ENCODE data around the gene HSFX3. TPM values are rescaled to one million over a fixed set of nuclear protein-coding genes. Genes with fewer than 3 reads are reported as not detected.

Gene HSFX3
- polyA plus RNA-seq, 3 donors: not detected

- no CpG with 5 or more reads among the region's 1 CpG for WGBS (ENCODE audit: insufficient coverage)
- no peak for DNase-seq
- TF ChIP-seq CTCF (IDR thresholded peaks at IDR 0.05): no peak
- Mint-ChIP-seq H3K36me3 (no peaks in the 10 kb centered on the region), H3K4me3 (no peak overlapping the region), H3K27me3 (ENCODE audit: low read depth in 3 of 3) (peaks cover 0 to 5% (median 0%) of the 10 kb centered on the region in 3 donors), H3K4me1 (peaks cover 27% of the 10 kb centered on the region), H3K27ac (no peak overlapping the region), H3K9me3 (peaks cover 0 to 3% (median 0%) of the 10 kb centered on the region in 7 donors)
- Histone ChIP-seq H3K4me2 (replicated peaks; ENCODE audit: extremely low read depth, low read length, poor library complexity, severe bottlenecking) (no peak overlapping the region), H3K9ac (ENCODE audit: insufficient read depth, low read length, poor library complexity, severe bottlenecking) (no peak overlapping the region), H3K27ac (ENCODE audit: low read depth in 1 of 2, low read length in 2 of 2) (no peak overlapping the region), H3K79me2 (ENCODE audit: insufficient read depth, low read length) (peaks cover 5% of the 10 kb centered on the region), H3K9me3 (replicated peaks in 1 of 2; ENCODE audit: control insufficient read depth in 1 of 2, insufficient read depth in 1 of 2, low read length in 2 of 2) (no peaks in the 10 kb centered on the region), H3K4me1 (ENCODE audit: control insufficient read depth in 1 of 2, insufficient read depth in 2 of 2, low read length in 2 of 2) (peaks cover 25 to 30% of the 10 kb centered on the region in 2 donors), H2AFZ (ENCODE audit: insufficient read depth, low read depth, low read length, poor library complexity, severe bottlenecking) (no peak overlapping the region), H4K20me1 (ENCODE audit: insufficient read depth, low read length) (no peaks in the 10 kb centered on the region), H3K4me3 (replicated peaks in 1 of 3; ENCODE audit: low read depth in 2 of 3, low read length in 3 of 3) (no peak overlapping the region), H3K27me3 (ENCODE audit: control insufficient read depth in 2 of 2, insufficient read depth in 2 of 2, low read length in 2 of 2) (no peaks in the 10 kb centered on the region), H3K36me3 (replicated peaks in 1 of 2; ENCODE audit: control insufficient read depth in 1 of 2, insufficient read depth in 2 of 2, low read length in 2 of 2) (no peaks in the 10 kb centered on the region)
- intact Hi-C loops (cut with micrococcal nuclease): loop anchor here in 1 of 2 donors (10.0 kb wide), 1 partner anchor 1594 kb away; the partner anchor contains the start of gene FMR1
These were observed 41.3 kb downstream of the HSFX3 start for GRCh38 chrX:149508467-149508866.

- intact Hi-C loops (cut with micrococcal nuclease): loop anchor here in 1 of 2 donors (10.0 kb wide), 1 partner anchor 1592 kb away; the partner anchor contains the start of gene FMR1
- Histone ChIP-seq H3K27ac (ENCODE audit: low read depth in 1 of 2, low read length in 2 of 2) (no peak overlapping the region), H3K4me3 (replicated peaks in 1 of 3; ENCODE audit: low read depth in 2 of 3, low read length in 3 of 3) (no peak overlapping the region), H3K4me2 (replicated peaks; ENCODE audit: extremely low read depth, low read length, poor library complexity, severe bottlenecking) (no peak overlapping the region), H2AFZ (ENCODE audit: insufficient read depth, low read depth, low read length, poor library complexity, severe bottlenecking) (no peak overlapping the region), H4K20me1 (ENCODE audit: insufficient read depth, low read length) (peaks cover 18% of the 10 kb centered on the region), H3K79me2 (ENCODE audit: insufficient read depth, low read length) (peaks cover 5% of the 10 kb centered on the region), H3K4me1 (ENCODE audit: control insufficient read depth in 1 of 2, insufficient read depth in 2 of 2, low read length in 2 of 2) (peaks cover 28 to 36% of the 10 kb centered on the region in 2 donors), H3K9ac (ENCODE audit: insufficient read depth, low read length, poor library complexity, severe bottlenecking) (no peak overlapping the region), H3K36me3 (replicated peaks in 1 of 2; ENCODE audit: control insufficient read depth in 1 of 2, insufficient read depth in 2 of 2, low read length in 2 of 2) (peaks cover 12% of the 10 kb centered on the region in 2 donors), H3K9me3 (replicated peaks in 1 of 2; ENCODE audit: control insufficient read depth in 1 of 2, insufficient read depth in 1 of 2, low read length in 2 of 2) (no peaks in the 10 kb centered on the region), H3K27me3 (ENCODE audit: control insufficient read depth in 2 of 2, insufficient read depth in 2 of 2, low read length in 2 of 2) (no peaks in the 10 kb centered on the region)
- Mint-ChIP-seq H3K9me3 (peaks cover 0 to 3% (median 0%) of the 10 kb centered on the region in 7 donors), H3K27ac (peak overlapping the region in 2 of 7 donors; percentile 73 to 99), H3K4me3 (no peak overlapping the region), H3K36me3 (peaks cover 9 to 16% of the 10 kb centered on the region in 2 donors), H3K4me1 (peaks cover 25% of the 10 kb centered on the region), H3K27me3 (ENCODE audit: low read depth in 3 of 3) (peaks cover 0 to 5% (median 0%) of the 10 kb centered on the region in 3 donors)
- DNase-seq: no peak
- WGBS (ENCODE audit: insufficient coverage): no CpG with 5 or more reads among the region's 2 CpGs
- no peak for TF ChIP-seq CTCF (IDR thresholded peaks at IDR 0.05)
These were observed 43.4 kb downstream of the HSFX3 start for GRCh38 chrX:149506349-149506748.

Measured in CD14-positive monocyte (primary cell).